ENCODE measurements around the gene ALDH3A2.

Gene ALDH3A2

DNA sequence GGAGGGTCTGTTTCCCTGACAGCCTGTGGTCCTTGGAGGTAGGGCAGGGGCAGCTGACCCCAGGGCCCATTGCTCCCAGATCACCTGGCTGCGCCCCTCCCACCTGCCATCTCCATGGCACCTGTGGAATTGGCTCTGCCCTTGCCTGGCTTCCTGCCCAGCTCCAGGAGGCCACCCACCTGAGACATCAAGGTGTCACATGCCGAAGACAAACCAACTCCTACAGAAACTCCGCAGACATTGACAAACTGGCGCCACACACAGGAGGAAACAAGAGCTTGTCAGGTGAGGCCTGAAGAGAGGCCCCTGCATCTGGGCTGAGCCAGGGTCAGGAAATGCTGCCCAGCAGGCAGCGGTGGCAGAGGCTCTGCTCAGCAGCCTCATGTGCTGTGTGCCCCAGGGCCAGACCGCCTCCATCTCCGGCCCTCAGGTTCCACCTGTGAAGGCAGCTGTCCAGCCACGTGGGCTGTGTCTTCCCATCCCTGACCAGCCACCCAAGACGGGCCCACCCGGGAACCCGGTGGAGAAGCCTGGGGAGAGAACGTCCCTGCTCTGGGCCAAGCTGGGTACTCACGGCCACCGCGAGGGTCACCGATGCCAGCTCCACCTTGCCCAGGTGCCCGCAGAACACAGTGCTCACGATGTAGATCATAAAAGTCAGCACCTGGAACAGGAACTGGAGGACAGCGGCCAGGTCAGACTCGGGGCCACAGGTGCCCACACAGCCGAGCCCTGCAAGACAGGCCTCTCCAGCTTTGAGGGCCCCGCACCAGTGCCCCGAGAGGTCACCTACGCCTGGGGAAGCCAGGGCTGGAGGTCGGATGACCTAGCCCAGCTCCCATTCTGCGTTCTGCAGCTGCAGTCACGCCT, 66.2 kb downstream of the ALDH3A2 start:
- no peak for DNase-seq (ENCODE audit: low spot score)

DNA sequence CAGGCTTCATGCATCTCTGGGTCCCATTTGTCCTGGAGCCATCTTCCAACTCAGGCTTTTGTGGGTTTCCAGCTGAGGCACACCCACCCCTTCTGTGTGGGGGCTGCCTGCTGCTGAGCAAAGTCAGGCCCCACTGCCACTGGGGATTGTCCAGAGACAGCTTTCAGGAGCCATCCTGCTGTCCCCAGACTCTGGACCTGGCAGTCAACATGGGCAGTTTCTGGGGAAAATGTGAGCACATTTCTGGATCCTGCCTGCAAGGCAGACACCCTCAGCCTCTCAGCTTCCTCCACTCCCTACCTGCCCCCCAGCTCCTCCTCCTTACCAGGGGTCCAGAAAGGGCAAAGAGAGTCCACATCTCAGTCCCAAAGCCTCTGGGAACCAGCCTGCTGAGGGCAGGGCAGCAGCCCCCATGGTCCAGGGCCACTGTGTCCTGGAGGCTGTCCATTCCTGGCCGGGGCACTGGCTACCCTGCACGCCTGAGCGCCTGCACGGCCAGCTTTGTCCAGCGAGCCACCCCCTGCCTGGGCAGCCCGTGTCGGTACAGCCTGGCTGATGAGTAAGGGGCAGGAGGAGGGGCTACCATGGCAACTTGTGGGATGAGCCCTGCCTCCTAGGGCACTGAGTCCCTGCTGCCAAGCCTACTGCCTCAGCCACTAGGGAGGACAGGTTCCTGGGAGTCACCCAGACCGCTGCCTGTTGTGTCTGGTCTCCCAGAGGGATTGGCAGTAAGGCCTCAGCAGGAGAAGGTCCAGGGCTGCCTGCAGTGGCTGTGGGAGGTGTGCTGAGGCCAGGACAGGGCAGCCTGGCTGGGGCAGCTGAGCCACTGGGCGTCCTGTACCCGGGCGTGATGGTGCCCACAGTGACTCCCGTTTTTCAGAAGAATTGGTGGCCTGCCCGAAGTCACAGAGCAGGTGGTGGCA, 67.8 kb downstream of the ALDH3A2 start, which contains the start of gene SLC47A2:
Gene SLC47A2 (minus strand): TSS at position 477 of the 923 bp plus-strand sequence. CDS start 29 bp downstream, at position 448.
- DNase-seq (ENCODE audit: low spot score), result no peak

DNA sequence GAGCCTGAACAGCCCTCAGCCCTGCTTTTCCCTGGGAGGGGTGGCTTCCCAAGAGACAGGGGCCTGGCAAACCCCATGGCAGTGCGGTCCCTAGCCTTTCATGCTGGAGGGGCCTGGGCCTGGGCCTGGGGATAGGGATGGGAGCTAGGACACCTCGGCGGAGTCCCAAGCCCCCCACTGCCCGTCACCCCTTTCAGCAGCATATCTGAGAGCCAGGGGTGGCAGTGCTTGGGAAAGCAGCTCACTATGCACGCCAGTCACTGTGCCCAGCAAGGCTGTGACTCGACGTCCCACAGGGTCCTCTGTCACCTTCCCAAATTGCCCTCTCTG, 68.4 kb downstream of the ALDH3A2 start:
- no peak for DNase-seq (ENCODE audit: low spot score)

DNA sequence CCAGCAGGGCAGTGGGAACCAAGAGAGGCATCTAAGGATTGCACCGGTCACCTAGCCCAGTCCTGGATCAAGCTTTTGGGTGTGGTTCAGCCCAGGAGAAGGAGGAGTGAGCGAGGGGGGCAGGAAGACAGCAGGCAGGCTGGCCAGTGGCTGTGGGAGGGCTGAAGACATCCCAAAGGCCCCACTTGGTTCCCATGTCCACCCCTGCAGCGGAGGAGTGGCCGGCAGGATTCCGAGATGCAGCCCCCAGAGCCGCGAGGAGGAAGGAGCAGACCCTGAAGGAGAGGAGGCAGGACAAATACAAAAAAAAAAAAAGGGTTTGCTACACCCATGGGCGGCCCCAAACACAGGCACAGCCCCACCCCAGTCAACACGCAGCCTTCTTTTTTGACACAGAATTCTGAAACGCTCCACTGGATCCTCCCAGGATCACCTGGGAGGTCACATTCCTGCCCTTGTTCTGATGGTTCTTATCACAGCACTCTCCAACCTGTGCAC, 68.9 kb downstream of the ALDH3A2 start:
- no peak for DNase-seq (ENCODE audit: low spot score)

DNA sequence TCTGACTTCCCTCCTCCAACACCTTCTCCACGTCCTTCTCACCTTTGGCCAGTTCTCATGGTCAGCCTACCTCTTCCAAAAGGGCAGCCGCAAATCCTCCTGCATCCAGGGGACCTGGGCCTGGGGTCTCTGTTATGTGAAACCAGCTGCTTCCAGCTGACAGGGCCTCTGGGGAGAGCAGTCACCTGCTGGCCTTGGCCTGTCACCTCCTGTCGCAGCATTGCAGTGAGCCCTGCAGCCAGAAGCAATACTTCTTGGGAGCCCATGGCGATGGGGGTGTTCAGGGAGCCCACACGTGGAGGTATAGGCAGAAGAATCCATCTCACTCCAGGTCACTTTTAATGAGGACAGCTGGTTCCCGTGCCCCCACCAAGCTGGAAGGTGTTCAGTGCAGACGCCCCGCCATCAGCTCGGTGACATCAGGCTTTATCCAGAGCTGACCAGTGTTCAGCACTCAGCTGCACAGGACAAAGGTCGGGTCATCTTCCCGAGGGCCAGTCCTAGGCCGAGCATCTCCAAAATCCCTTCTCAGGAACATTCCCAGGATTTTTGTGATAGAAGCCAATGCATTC, 69.6 kb downstream of the ALDH3A2 start:
- DNase-seq (ENCODE audit: low spot score), result no peak

DNA sequence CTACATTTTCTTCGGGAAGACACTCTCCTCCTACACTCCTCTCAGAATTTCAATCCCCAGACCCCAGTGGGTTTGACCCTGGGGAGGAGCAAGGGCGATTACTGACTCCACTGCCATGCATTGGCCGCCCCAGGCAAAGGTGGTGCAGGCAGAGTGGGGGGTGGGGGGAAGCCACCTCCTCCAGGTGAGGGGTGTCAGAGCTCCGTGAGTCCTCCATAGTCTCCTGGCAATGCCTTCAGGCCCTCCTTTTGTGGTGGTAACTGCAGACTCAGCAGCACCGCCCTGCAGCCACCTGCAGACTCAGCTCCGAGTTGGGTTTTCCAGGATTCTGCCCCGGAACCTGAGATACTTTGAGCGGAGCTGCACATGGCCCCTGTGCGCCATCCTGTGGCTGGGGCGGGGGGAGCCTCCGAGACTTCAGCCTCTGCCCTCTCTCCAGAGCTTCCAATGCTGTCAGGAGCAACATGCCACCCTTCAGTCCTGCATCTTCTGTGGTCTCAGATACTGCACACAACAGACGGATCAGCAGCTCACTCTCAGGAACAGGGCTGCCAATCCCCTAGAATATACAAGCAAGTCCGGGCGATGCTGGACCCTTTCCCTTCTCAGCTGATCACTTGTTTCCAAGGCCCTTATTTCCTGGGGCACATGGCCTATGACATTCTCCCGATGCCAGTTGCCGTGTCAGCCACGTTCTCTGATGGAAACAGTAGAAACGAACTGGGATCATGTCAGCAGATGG, 70.2 kb downstream of the ALDH3A2 start:
- no peak for DNase-seq (ENCODE audit: low spot score)

DNA sequence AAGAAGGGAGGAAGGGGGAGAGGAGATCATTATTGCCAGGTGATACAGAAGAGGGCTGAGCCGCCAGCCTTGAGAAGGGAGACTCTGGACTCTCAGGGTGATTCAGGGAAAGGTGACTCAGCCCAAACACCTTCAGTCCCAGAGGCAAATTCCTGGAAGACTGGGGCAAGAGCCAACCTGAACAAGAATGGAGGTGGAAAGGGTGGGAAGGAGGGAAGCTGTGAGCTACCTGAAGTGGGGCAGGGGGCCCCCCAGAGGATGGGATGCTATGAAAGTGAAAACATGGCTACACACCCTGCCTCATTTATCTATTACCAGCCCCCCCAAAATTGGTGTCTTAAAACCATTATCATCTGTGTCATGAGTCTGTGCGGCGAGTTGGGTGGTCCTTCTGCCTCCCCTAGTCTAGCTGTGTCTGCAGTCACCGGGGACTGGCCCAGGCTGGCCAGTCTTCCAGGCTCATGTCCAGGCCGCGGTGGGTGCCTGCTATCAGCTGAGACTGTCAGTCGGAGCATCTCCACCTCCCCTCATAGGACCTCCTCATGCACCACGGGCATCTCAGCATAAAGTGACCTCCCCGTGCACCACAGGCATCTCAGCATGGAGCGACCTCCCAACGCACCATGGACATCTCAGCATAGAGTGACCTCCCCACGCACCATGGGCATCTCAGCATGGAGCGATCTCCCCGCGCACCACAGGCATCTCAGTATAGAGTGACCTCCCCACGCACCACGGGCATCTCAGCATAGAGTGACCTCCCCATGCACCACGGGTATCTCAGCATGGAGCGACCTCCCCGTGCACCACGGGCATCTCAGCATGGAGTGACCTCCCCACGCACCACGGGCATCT, 71.0 kb downstream of the ALDH3A2 start:
- peak; percentile 77 for DNase-seq (ENCODE audit: low spot score)

DNA sequence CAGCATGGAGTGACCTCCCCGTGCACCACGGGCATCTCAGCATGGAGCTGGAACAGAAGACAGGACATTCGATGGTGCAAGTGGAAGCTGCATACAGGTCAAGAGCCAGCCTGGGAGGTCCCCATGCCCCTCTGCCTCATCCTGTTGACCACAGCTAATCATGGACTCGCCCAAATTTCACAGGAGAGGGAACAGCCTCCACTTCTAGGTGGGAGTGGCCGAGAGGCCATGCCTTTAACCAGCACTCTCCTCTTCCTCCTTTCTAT, 71.6 kb downstream of the ALDH3A2 start:
- no peak for DNase-seq (ENCODE audit: low spot score)

DNA sequence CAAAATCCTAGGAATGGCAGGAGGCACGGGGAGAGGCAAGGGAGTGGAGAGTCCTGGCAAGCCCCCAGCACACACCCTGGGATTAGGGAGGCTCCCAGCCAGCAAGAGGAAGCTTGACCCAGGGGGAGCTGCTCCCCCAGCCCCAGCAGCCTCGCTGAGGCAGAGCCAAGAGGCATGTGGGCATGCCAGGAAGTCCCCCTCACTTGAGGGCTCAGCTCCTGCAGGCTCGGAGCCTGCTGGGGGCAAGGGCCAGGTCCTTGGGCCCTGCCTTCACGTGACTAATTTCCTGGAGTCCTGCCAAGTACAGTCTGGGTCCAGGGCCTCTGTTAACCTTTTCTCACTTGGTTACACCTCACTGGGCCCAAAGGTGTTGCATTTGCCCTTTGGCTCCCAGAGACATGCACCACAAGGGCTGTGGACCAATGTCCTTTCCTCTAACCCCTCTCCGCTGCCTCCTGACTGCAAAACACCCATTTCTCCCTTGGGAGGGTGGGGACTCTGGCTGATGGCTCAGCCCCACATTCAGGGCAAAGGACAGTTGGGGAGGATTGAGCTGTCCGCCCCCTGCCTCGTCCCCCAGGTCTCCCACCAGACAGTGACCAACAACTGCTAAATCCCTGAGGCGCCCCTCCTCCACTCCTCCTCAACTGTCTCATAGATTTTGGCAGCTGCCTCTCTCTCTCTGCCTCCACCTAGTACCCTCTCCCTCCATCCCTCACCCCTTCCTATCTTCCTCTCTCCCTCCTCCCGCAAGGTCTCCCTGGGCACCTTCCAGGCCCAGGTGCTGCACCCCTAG, 72.3 kb downstream of the ALDH3A2 start:
- peak; percentile 74 for DNase-seq (ENCODE audit: low spot score)

DNA sequence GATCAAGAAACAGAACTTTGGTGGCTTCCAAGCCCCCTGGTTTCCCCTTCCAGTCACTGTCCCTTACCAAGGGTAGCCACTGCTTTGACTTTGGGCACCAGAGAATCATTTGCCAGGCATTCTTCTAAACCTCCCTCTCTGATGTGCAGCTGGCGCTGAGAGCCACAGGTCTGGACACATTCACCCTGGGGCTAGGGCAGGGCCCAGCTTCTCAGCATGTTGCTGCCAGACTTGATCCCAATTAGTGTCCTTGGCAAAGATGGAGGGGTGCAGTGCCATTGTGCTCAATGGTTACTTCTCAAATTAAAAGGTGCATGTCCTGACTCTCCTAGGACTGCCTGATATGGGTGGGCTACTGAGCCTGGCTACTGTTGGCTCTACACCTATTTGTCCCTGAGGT, 75.4 kb downstream of the ALDH3A2 start:
- DNase-seq (ENCODE audit: low spot score), result no peak

DNA sequence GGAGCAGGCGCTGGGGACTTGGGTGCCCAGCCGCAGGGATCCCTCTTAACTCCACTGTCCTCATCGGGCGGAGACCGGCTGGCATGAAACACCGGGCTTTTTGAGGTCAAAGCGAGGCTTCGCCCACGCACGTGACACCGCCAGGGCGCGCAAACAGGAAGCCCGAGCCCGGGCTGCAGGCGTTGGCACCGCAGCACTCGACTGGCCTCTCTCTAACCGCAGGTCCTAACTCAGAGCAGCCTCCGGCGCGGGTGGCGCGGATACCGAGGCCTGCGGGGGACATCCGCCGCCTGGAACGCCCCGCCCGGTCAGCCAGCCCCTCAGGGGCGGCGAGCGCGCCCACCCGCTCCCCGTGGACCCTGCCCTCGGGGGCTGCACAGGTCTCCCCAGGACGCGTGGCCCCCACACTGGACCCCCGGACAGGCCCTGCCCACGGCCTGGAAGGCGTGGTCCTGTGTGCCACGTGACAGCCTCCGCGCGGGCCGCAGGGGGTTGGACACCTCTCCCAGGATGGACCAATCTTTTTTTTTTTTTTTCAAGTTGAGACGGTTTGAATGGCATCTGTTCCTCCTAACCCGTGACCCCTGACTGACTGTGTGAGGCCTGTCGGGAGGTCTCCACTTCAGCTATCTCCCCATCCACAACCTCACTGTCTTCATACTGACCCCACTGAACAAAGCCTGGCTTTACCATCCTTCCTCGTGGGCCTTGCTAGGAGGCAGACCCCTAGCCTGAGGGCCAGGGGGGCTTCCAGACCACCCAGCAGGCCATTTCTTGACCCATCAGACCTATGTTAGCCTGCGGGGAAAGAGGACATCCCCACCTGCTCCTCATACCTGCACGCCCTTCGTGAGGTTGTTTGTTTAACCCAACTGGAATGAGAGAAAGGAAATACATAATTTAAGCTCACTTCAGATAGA, 76.2 kb downstream of the ALDH3A2 start:
- no peak for DNase-seq (ENCODE audit: low spot score)

DNA sequence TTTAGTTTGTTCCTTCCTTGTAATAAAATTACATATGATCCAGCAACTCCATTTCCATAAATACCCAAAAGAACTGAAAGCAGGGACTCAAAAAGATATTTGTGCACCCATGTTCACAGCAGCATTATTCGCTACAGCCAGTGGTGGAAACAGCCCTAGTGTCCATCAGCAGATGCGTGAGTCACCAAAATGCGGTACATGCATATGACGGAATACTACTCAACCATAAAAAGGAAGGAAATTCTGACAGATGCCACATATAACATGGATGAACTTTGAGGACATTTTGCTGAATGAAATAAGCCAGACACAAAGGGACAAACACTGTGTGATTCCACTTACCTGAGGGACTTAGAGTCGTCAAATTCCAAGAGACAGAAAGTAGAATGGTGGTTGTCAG, 76.9 kb downstream of the ALDH3A2 start:
- DNase-seq (ENCODE audit: low spot score), result no peak

DNA sequence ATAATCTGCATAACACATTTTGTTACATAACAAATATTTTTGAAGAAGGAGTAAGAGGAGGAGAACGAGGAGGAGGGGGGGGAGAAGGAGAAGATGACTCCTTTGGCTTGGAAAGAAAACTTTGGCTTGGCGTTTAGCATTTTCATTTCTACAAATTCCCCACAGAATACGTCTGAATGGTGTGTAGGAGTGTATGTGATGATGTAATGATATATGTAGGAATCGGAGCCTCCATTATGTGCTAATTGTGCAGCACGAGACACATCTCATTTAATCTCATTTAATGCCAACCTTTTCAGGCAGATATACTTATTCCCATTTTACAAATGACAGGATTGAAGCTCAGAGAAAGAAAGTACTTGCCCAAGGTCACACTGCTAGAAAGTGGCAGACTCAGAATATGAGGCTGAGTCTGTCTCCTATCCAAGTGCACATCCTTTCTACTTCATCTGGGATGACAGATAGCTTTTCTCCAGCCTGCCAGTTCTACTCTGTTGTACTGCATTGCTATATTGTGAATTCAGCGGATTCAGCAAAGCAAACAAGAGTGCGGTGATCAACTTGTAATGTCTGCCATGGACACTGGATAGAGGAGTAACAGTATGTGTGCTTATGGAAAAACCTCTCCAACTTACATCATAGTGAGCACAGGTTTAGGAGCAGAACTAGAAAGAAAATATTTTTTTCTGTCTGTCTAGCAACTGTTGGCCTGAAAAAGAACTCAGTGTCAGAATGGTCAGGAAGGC, 78.3 kb downstream of the ALDH3A2 start:
- no peak for DNase-seq (ENCODE audit: low spot score)
